ENCODE measurements around the gene SLCO2A1. TPM values are rescaled to one million over a fixed set of nuclear protein-coding genes. Genes with fewer than 3 reads are reported as not detected.

The SLCO2A1 gene
- polyA plus RNA-seq, 3 donors = 16.9 to 24.6 (median 17.6) TPM

- DNase-seq (ENCODE audit: extremely low read depth in 1 of 11, low read depth in 9 of 11, low spot score in 4 of 11) = no peak
Measured at GRCh38 chr3:134039161-134039862, 9.6 kb upstream of the SLCO2A1 start.

GRCh38 chr3:134038716-134039115 is 9.0 kb upstream of the SLCO2A1 start:
- no peak for DNase-seq (ENCODE audit: extremely low read depth in 1 of 11, low read depth in 9 of 11, low spot score in 4 of 11)

GRCh38 chr3:134038071-134038491 is 8.4 kb upstream of the SLCO2A1 start:
- no peak for DNase-seq (ENCODE audit: extremely low read depth in 1 of 11, low read depth in 9 of 11, low spot score in 4 of 11)

GRCh38 chr3:134037168-134037567 is 7.4 kb upstream of the SLCO2A1 start:
- no peak for DNase-seq (ENCODE audit: extremely low read depth in 1 of 11, low read depth in 9 of 11, low spot score in 4 of 11)

GRCh38 chr3:134036291-134036690 is 6.6 kb upstream of the SLCO2A1 start:
- no peak for DNase-seq (ENCODE audit: extremely low read depth in 1 of 11, low read depth in 9 of 11, low spot score in 4 of 11)

- DNase-seq (ENCODE audit: extremely low read depth in 1 of 11, low read depth in 9 of 11, low spot score in 4 of 11) = no peak
Measured at GRCh38 chr3:134035836-134036235, 6.1 kb upstream of the SLCO2A1 start.

- DNase-seq (ENCODE audit: extremely low read depth in 1 of 11, low read depth in 9 of 11, low spot score in 4 of 11) = no peak
Measured at GRCh38 chr3:134034005-134034785, 4.5 kb upstream of the SLCO2A1 start.

- DNase-seq (ENCODE audit: extremely low read depth in 1 of 11, low read depth in 9 of 11, low spot score in 4 of 11) = no peak
Measured at GRCh38 chr3:134033315-134033996, 3.7 kb upstream of the SLCO2A1 start.

- DNase-seq (ENCODE audit: extremely low read depth in 1 of 11, low read depth in 9 of 11, low spot score in 4 of 11) = no peak
Measured at GRCh38 chr3:134031348-134031915, 1.7 kb upstream of the SLCO2A1 start.

GRCh38 chr3:134030379-134031347 is 938 bp upstream of the SLCO2A1 start:
- peak; percentile 31 to 74 (median 54) for DNase-seq (ENCODE audit: extremely low read depth in 1 of 11, low read depth in 9 of 11, low spot score in 4 of 11)

GRCh38 chr3:134029256-134029733 is 430 bp downstream of the SLCO2A1 start:
- DNase-seq (ENCODE audit: extremely low read depth in 1 of 11, low read depth in 9 of 11, low spot score in 4 of 11) = peak in 6 of 11 donors; percentile 1 to 40 (median 16)

- DNase-seq (ENCODE audit: extremely low read depth in 1 of 11, low read depth in 9 of 11, low spot score in 4 of 11) = peak in 3 of 11 donors; percentile 5 to 33 (median 16)
Measured at GRCh38 chr3:134028486-134029255, 1.1 kb downstream of the SLCO2A1 start.

- DNase-seq (ENCODE audit: extremely low read depth in 1 of 11, low read depth in 9 of 11, low spot score in 4 of 11) = no peak
Measured at GRCh38 chr3:134027631-134028030, 2.1 kb downstream of the SLCO2A1 start.

- DNase-seq (ENCODE audit: extremely low read depth in 1 of 11, low read depth in 9 of 11, low spot score in 4 of 11) = no peak
Measured at GRCh38 chr3:134020135-134020680, 9.5 kb downstream of the SLCO2A1 start.

GRCh38 chr3:134018850-134019249 is 10.9 kb downstream of the SLCO2A1 start:
- DNase-seq (ENCODE audit: extremely low read depth in 1 of 11, low read depth in 9 of 11, low spot score in 4 of 11) = no peak

GRCh38 chr3:134018406-134018805 is 11.3 kb downstream of the SLCO2A1 start:
- no peak for DNase-seq (ENCODE audit: extremely low read depth in 1 of 11, low read depth in 9 of 11, low spot score in 4 of 11)

- no peak for DNase-seq (ENCODE audit: extremely low read depth in 1 of 11, low read depth in 9 of 11, low spot score in 4 of 11)
Measured at GRCh38 chr3:134017490-134017889, 12.2 kb downstream of the SLCO2A1 start.
